ENCODE measurements around the gene BMPR1A. TPM values are rescaled to one million over a fixed set of nuclear protein-coding genes. Genes with fewer than 3 reads are reported as not detected.

The BMPR1A gene
- total and polyA plus RNA-seq, 2 of the 4 experiments (the other 2 are of a cell fraction) = 15.9 to 93.7 TPM

GRCh38 chr10:86944471-86944870 is 188.1 kb downstream of the BMPR1A start:
- intact Hi-C loops (cut with micrococcal nuclease) = no loop called here
- H4K20me1 ChIP-seq (ENCODE audit: insufficient read depth, low read length) = no peaks in the 10 kb centered on the region
- no peak overlapping the region for H3K56ac ChIP-seq (ENCODE audit: extremely low read depth, insufficient read depth, low read length)
- no peak overlapping the region for H3K27ac ChIP-seq (ENCODE audit: insufficient read depth, low read length)
- H4K5ac ChIP-seq (ENCODE audit: low read depth, low read length) = no peak overlapping the region
- H4K91ac ChIP-seq (ENCODE audit: insufficient read depth, low read depth, low read length) = no peak overlapping the region
- no peak overlapping the region for H3K4ac ChIP-seq (ENCODE audit: low read depth, low read length)
- H3K36me3 ChIP-seq (ENCODE audit: control insufficient read depth, insufficient read depth, low read length) = no peaks in the 10 kb centered on the region
- ChIA-PET POLR2A (ENCODE audit: unreplicated experiment) (no interaction called here), CTCF (no interaction called here)
- in situ Hi-C loops (cut with MboI; ENCODE audit: low sequenced_read_pairs) = no loop called here
- TF ChIP-seq USF2 (IDR thresholded peaks at IDR 0.05; ENCODE audit: low read depth, low read length) (no peak), RCOR1 (IDR thresholded peaks at IDR 0.05; ENCODE audit: insufficient replicate concordance, low read length) (no peak), CHD1 (IDR thresholded peaks at IDR 0.05; ENCODE audit: low read depth, low read length) (no peak), CTCF (conservative IDR thresholded peaks at IDR 0.05; ENCODE audit: low read depth, low read length) (no peak), POLR2A (IDR thresholded peaks at IDR 0.05; ENCODE audit: low read depth, low read length) (no peak), ELK1 (IDR thresholded peaks at IDR 0.05; ENCODE audit: borderline replicate concordance, low read depth, low read length) (no peak), SMC3 (IDR thresholded peaks at IDR 0.05; ENCODE audit: low read depth, low read length) (no peak), FOS (IDR thresholded peaks at IDR 0.05; ENCODE audit: low read depth, low read length) (no peak)
- no peak overlapping the region for H2AK9ac ChIP-seq (replicated peaks; ENCODE audit: low read depth, low read length, poor library complexity)
- no peak overlapping the region for H2BK15ac ChIP-seq (ENCODE audit: low read depth, low read length)
- no peak overlapping the region for H3K14ac ChIP-seq (replicated peaks; ENCODE audit: low read depth, low read length)
- no peaks in the 10 kb centered on the region for H3K79me1 ChIP-seq (ENCODE audit: low read depth in 1 of 2, low read length in 2 of 2)
- H3K4me3 ChIP-seq (ENCODE audit: insufficient read depth, low read depth, low read length) = no peak overlapping the region
- H2BK20ac ChIP-seq (ENCODE audit: low read depth, low read length) = no peak overlapping the region
- H2BK5ac ChIP-seq (ENCODE audit: low read depth, low read length, poor library complexity, severe bottlenecking) = no peak overlapping the region
- no peaks in the 10 kb centered on the region for H3K9me3 ChIP-seq (ENCODE audit: control insufficient read depth, insufficient read depth, low read length)
- ATAC-seq (ENCODE audit: low read depth) = no peak
- H2AK5ac ChIP-seq (ENCODE audit: low read depth, low read length) = no peak overlapping the region
- peak; percentile 20 for DNase-seq
- dilution Hi-C loops (cut with HindIII; ENCODE audit: low sequenced_read_pairs, unreplicated experiment) = no loop called here
- no TSS peak for BruUV-seq (replicated peaks)
- no peaks in the 10 kb centered on the region for H3K4me1 ChIP-seq (ENCODE audit: control insufficient read depth, insufficient read depth, low read length)
- H3K9ac ChIP-seq (ENCODE audit: low read depth, low read length) = no peak overlapping the region
- H3K23ac ChIP-seq (ENCODE audit: low read depth, low read length) = no peak overlapping the region
- no peak overlapping the region for H2BK120ac ChIP-seq (ENCODE audit: low read depth, low read length)
- H4K8ac ChIP-seq (ENCODE audit: low read depth in 2 of 2, low read length in 2 of 2) = no peak overlapping the region
- H2AFZ ChIP-seq (replicated peaks; ENCODE audit: low read length, poor library complexity) = no peak overlapping the region
- H3K27me3 ChIP-seq (ENCODE audit: control insufficient read depth, insufficient read depth, low read length) = peaks cover 14% of the 10 kb centered on the region
- no peak overlapping the region for H3K18ac ChIP-seq (ENCODE audit: low read depth, low read length)
- H3K4me2 ChIP-seq (ENCODE audit: low read depth, low read length) = no peak overlapping the region
- no peaks in the 10 kb centered on the region for H3K9me1 ChIP-seq (ENCODE audit: insufficient read depth, low read length)
